MM.1S (cell line): ENCODE results near the gene CCDC190.

Experiments
- DNase-seq: peaks from one replicate; pipeline ENCODE4 v3.0.0-alpha.2; 2015
- H2AFZ ChIP-seq: fragments of 300-600 bp; sonication (generic); 2 replicates; pipeline ENCODE4 v1.6.0; 2016; ENCODE audit warnings: antibody characterized with exemption, low read length
- H3F3A ChIP-seq: fragments of 300-600 bp; sonication (generic); 2 replicates; pipeline ENCODE4 v1.6.1; 2016; ENCODE audit warnings: mild to moderate bottlenecking, antibody characterized with exemption, low read length, moderate library complexity, mixed read lengths; ENCODE audit not compliant: insufficient read depth
- H3K27ac ChIP-seq: fragments of 300-600 bp; sonication (generic); 2 replicates; pipeline ENCODE4 v1.5.1; 2016; ENCODE audit warnings: mild to moderate bottlenecking, low read length
- H3K27me3 ChIP-seq: fragments of 300-600 bp; sonication (generic); replicated peaks from 2 replicates; pipeline ENCODE4 v1.6.0; 2016; ENCODE audit warnings: low read length; ENCODE audit not compliant: insufficient read depth
- H3K36me3 ChIP-seq: fragments of 300-600 bp; sonication (generic); replicated peaks from 2 replicates; pipeline ENCODE4 v1.6.1; 2016; ENCODE audit warnings: mild to moderate bottlenecking, low read length, mixed read lengths; ENCODE audit not compliant: insufficient read depth
- H3K4me1 ChIP-seq: fragments of 300-600 bp; sonication (generic); 2 replicates; pipeline ENCODE4 v1.6.1; 2016; ENCODE audit warnings: low read length, mixed read lengths
- H3K4me2 ChIP-seq: fragments of 300-600 bp; sonication (generic); 2 replicates; pipeline ENCODE4 v1.6.0; 2016; ENCODE audit warnings: low read depth, low read length
- H3K4me3 ChIP-seq: fragments of 300-600 bp; sonication (generic); 2 replicates; pipeline ENCODE4 v1.5.1; 2016; ENCODE audit warnings: low read length, mixed read lengths
- H3K79me2 ChIP-seq: fragments of 300-600 bp; sonication (generic); 2 replicates; pipeline ENCODE4 v1.6.1; 2016; ENCODE audit warnings: mixed run types, low read length, mixed read lengths
- H3K9ac ChIP-seq: fragments of 300-600 bp; sonication (generic); 2 replicates; pipeline ENCODE4 v1.6.1; 2016; ENCODE audit warnings: low read length, mixed read lengths
- H3K9me2 ChIP-seq: fragments of 300-600 bp; sonication (generic); replicated peaks from 2 replicates; pipeline ENCODE4 v1.6.1; 2016; ENCODE audit warnings: mild to moderate bottlenecking, low read length, mixed read lengths; ENCODE audit not compliant: insufficient read depth
- H3K9me3 ChIP-seq: fragments of 300-600 bp; sonication (generic); replicated peaks from 2 replicates; pipeline ENCODE4 v1.6.1; 2016; ENCODE audit warnings: mild to moderate bottlenecking, low read length, mixed read lengths; ENCODE audit not compliant: insufficient read depth
- H4K20me1 ChIP-seq: fragments of 300-600 bp; sonication (generic); 2 replicates; pipeline ENCODE4 v1.6.1; 2016; ENCODE audit warnings: mild to moderate bottlenecking, low read length, moderate library complexity, mixed read lengths; ENCODE audit not compliant: insufficient read depth
- CTCF ChIP-seq: fragments of 300-600 bp; sonication (generic); IDR thresholded peaks from 2 replicates; pipeline ENCODE4 v1.5.1; 2016; ENCODE audit warnings: antibody characterized with exemption, low read length, mixed read lengths
- EZH2 ChIP-seq: fragments of 300-600 bp; sonication (generic); optimal IDR thresholded peaks from 2 replicates; pipeline ENCODE3; 2017; ENCODE audit warnings: low read depth, mild to moderate bottlenecking, antibody characterized with exemption, low read length, mixed read lengths
- EZH2phosphoT487 ChIP-seq: fragments of 300-600 bp; sonication (generic); IDR thresholded peaks from 2 replicates; pipeline ENCODE4 v1.6.1; 2018; ENCODE audit warnings: antibody characterized with exemption, low read length

CCDC190 gene

GRCh38 chr1:162901243-162901642 lies 40.3 kb upstream of the CCDC190 start:
- no peaks in the 10 kb centered on the region for H3K27me3 ChIP-seq
- no peaks in the 10 kb centered on the region for H3K79me2 ChIP-seq
- no peak overlapping the region for H3K4me3 ChIP-seq
- no peak for TF ChIP-seq CTCF
- TF ChIP-seq EZH2 = no peak
- TF ChIP-seq EZH2phosphoT487 = no peak
- no peaks in the 10 kb centered on the region for H3F3A ChIP-seq
- DNase-seq = no peak
- no peaks in the 10 kb centered on the region for H3K36me3 ChIP-seq
- no peaks in the 10 kb centered on the region for H3K9me2 ChIP-seq
- no peaks in the 10 kb centered on the region for H4K20me1 ChIP-seq
- H3K4me1 ChIP-seq = no peaks in the 10 kb centered on the region
- H3K27ac ChIP-seq = no peak overlapping the region
- H2AFZ ChIP-seq = no peak overlapping the region
- H3K9me3 ChIP-seq = no peaks in the 10 kb centered on the region
- H3K9ac ChIP-seq = no peak overlapping the region
- no peak overlapping the region for H3K4me2 ChIP-seq

- H3F3A ChIP-seq = no peaks in the 10 kb centered on the region
- no peak overlapping the region for H3K27ac ChIP-seq
- TF ChIP-seq EZH2 = no peak
- TF ChIP-seq EZH2phosphoT487 = no peak
- TF ChIP-seq CTCF = no peak
- no peaks in the 10 kb centered on the region for H3K27me3 ChIP-seq
- no peak overlapping the region for H3K4me3 ChIP-seq
- H2AFZ ChIP-seq = no peak overlapping the region
- DNase-seq = no peak
- no peaks in the 10 kb centered on the region for H3K9me3 ChIP-seq
- no peaks in the 10 kb centered on the region for H3K79me2 ChIP-seq
- H3K9ac ChIP-seq = no peak overlapping the region
- H4K20me1 ChIP-seq = no peaks in the 10 kb centered on the region
- H3K9me2 ChIP-seq = no peaks in the 10 kb centered on the region
- no peak overlapping the region for H3K4me2 ChIP-seq
- no peaks in the 10 kb centered on the region for H3K4me1 ChIP-seq
- H3K36me3 ChIP-seq = no peaks in the 10 kb centered on the region
These were observed 38.6 kb upstream of the CCDC190 start for GRCh38 chr1:162899422-162900146.

- Histone ChIP-seq H3K4me3 (no peak overlapping the region), H3K27ac (no peak overlapping the region), H4K20me1 (no peaks in the 10 kb centered on the region), H3K9ac (no peak overlapping the region), H3K9me2 (no peaks in the 10 kb centered on the region), H3K4me1 (no peaks in the 10 kb centered on the region), H2AFZ (no peak overlapping the region), H3K36me3 (no peaks in the 10 kb centered on the region), H3K4me2 (no peak overlapping the region), H3K9me3 (no peaks in the 10 kb centered on the region), H3F3A (no peaks in the 10 kb centered on the region), H3K27me3 (no peaks in the 10 kb centered on the region), H3K79me2 (no peaks in the 10 kb centered on the region)
- TF ChIP-seq EZH2 (no peak), EZH2phosphoT487 (no peak), CTCF (no peak)
- DNase-seq = no peak
These were observed 32.6 kb upstream of the CCDC190 start for GRCh38 chr1:162893612-162893908.
